ENCODE data around the gene MAFF. TPM values are rescaled to one million over a fixed set of nuclear protein-coding genes. Genes with fewer than 3 reads are reported as not detected.

Gene MAFF
- total RNA-seq, 1 experiment from 2014 or later, result 26.0 TPM

DNA sequence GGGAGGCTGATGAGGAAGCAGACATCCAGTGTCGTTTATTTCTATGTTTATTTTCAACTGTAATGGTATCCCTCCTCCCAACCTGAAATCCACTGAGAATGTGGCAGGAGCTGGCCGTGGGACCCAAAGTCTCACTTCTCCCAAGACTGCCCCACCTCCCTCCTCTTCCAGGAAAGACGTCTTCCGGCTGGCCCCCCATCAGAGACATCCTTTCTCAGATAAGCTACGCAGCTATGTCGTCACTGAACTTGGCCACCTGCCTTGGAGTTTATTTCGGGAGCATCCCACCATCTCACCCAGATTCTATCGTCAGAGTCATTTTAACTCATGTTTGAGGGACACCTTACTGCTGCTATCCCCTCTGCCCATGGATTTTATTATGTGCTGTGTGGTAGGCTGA, 57.1 kb downstream of the MAFF start:
- intact Hi-C loops (cut with micrococcal nuclease), result no loop called here
- no peak overlapping the region for H3K27ac ChIP-seq (ENCODE audit: low read depth, low read length)
- RAD21 ChIA-PET (ENCODE audit: low non-redundant PET in 1 of 2, low total read pairs in 2 of 2, uncharacterized antibody in 2 of 2, unreplicated experiment in 2 of 2), result no interaction called here
- CTCF ChIA-PET, result no interaction called here
- H3K4me2 ChIP-seq (ENCODE audit: low read length), result no peak overlapping the region
- no peaks in the 10 kb centered on the region for H3K9me2 ChIP-seq (ENCODE audit: insufficient read depth)
- POLR2A ChIA-PET, result no interaction called here
- DNase-seq (ENCODE audit: low read depth, low spot score) (no peak), ATAC-seq (no peak)
- H3K79me2 ChIP-seq (ENCODE audit: insufficient read depth, low read length), result peaks cover 71% of the 10 kb centered on the region
- no peaks in the 10 kb centered on the region for H3K36me3 ChIP-seq (ENCODE audit: control insufficient read depth in 1 of 2, insufficient read depth in 2 of 2, low read length in 2 of 2)
- H3K9ac ChIP-seq (ENCODE audit: low read length), result no peak overlapping the region
- peaks cover 5 to 6% of the 10 kb centered on the region in 2 experiments; a peak in 2 of 4 replicates for H3K4me1 ChIP-seq (ENCODE audit: control insufficient read depth in 1 of 2, insufficient read depth in 2 of 2, low read length in 2 of 2)
- BruUV-seq (replicated peaks), result no TSS peak
- no peak overlapping the region for H3K4me3 ChIP-seq (replicated peaks in 1 of 2; ENCODE audit: low read depth in 1 of 2, low read length in 2 of 2)
- H3K27me3 ChIP-seq (ENCODE audit: insufficient read depth, low read length), result no peaks in the 10 kb centered on the region
- peaks cover 4% of the 10 kb centered on the region; the same call in 1 of the 2 replicates for H4K20me1 ChIP-seq (ENCODE audit: insufficient read depth)
- TF ChIP-seq CBX3 (IDR thresholded peaks at IDR 0.05; ENCODE audit: low read depth) (no peak), RAD21 (IDR thresholded peaks at IDR 0.05; ENCODE audit: low read depth) (no peak), ELF1 (IDR thresholded peaks at IDR 0.05; ENCODE audit: borderline replicate concordance, low read depth) (no peak), SIN3A (IDR thresholded peaks at IDR 0.05; ENCODE audit: low read depth) (no peak), SP1 (IDR thresholded peaks at IDR 0.05; ENCODE audit: low read depth) (no peak), ZFX (IDR thresholded peaks at IDR 0.05) (no peak), JUND (IDR thresholded peaks at IDR 0.05) (no peak), SRF (IDR thresholded peaks at IDR 0.05; ENCODE audit: low read depth) (no peak), TCF7L2 (IDR thresholded peaks at IDR 0.05; ENCODE audit: borderline replicate concordance, extremely low read depth, insufficient read depth, insufficient read length) (no peak), EZH2 (IDR thresholded peaks at IDR 0.05) (no peak), FOSL1 (IDR thresholded peaks at IDR 0.05; ENCODE audit: low read depth) (no peak)
- TF ChIP-seq, protein P1, sequence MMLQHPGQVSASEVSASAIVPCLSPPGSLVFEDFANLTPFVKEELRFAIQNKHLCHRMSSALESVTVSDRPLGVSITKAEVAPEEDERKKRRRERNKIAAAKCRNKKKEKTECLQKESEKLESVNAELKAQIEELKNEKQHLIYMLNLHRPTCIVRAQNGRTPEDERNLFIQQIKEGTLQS (IDR thresholded peaks at IDR 0.05), result no peak
- H3K9me3 ChIP-seq (ENCODE audit: control insufficient read depth in 1 of 2, insufficient read depth in 1 of 2, low read depth in 1 of 2, low read length in 2 of 2), result no peaks in the 10 kb centered on the region
- no peak overlapping the region for H2AFZ ChIP-seq (ENCODE audit: low read depth, low read length, poor library complexity, severe bottlenecking)

DNA sequence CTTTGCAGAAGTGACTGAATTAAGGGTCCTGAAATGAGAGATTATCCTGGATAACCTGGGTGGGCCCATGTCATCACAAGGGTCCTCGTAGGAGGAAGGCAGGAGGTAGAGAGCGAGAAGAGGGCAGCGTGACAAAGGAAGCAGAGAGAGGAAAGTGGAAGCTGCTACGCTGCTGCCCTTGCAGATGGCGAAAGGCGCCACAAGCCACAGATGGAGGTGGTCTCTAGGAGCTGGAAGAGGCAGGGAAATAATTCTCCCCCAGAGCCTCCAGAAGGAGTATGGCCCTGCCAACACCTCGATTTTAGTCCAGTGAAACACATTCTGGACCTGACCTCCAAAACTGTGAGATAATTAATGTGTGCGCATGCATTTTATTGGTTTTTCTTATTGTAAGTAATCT, 57.6 kb downstream of the MAFF start:
- Histone ChIP-seq H3K27ac (ENCODE audit: low read depth, low read length) (no peak overlapping the region), H3K27me3 (ENCODE audit: insufficient read depth, low read length) (no peaks in the 10 kb centered on the region), H2AFZ (ENCODE audit: low read depth, low read length, poor library complexity, severe bottlenecking) (no peak overlapping the region), H3K4me1 (ENCODE audit: control insufficient read depth in 1 of 2, insufficient read depth in 2 of 2, low read length in 2 of 2) (peaks cover 5 to 6% of the 10 kb centered on the region in 2 experiments; a peak in 2 of 4 replicates), H3K4me2 (ENCODE audit: low read length) (no peak overlapping the region), H3K9ac (ENCODE audit: low read length) (no peak overlapping the region), H3K9me2 (ENCODE audit: insufficient read depth) (no peaks in the 10 kb centered on the region), H3K79me2 (ENCODE audit: insufficient read depth, low read length) (peaks cover 72% of the 10 kb centered on the region), H3K9me3 (ENCODE audit: control insufficient read depth in 1 of 2, insufficient read depth in 1 of 2, low read depth in 1 of 2, low read length in 2 of 2) (no peaks in the 10 kb centered on the region), H3K36me3 (ENCODE audit: control insufficient read depth in 1 of 2, insufficient read depth in 2 of 2, low read length in 2 of 2) (no peaks in the 10 kb centered on the region), H3K4me3 (replicated peaks in 1 of 2; ENCODE audit: low read depth in 1 of 2, low read length in 2 of 2) (no peak overlapping the region), H4K20me1 (ENCODE audit: insufficient read depth) (peaks cover 4% of the 10 kb centered on the region; the same call in 1 of the 2 replicates)
- no peak for ATAC-seq
- DNase-seq (ENCODE audit: low read depth, low spot score), result no peak
- no TSS peak for BruUV-seq (replicated peaks)
- intact Hi-C loops (cut with micrococcal nuclease), result no loop called here
- ChIA-PET POLR2A (no interaction called here), CTCF (no interaction called here), RAD21 (ENCODE audit: low non-redundant PET in 1 of 2, low total read pairs in 2 of 2, uncharacterized antibody in 2 of 2, unreplicated experiment in 2 of 2) (no interaction called here)
- TF ChIP-seq SP1 (IDR thresholded peaks at IDR 0.05; ENCODE audit: low read depth), result no peak
- no peak for TF ChIP-seq SIN3A (IDR thresholded peaks at IDR 0.05; ENCODE audit: low read depth)
- TF ChIP-seq, protein P2, sequence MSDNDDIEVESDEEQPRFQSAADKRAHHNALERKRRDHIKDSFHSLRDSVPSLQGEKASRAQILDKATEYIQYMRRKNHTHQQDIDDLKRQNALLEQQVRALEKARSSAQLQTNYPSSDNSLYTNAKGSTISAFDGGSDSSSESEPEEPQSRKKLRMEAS (IDR thresholded peaks at IDR 0.05), result no peak
- TF ChIP-seq YY1 (IDR thresholded peaks at IDR 0.05; ENCODE audit: extremely low read depth, insufficient replicate concordance, low read depth, low read length), result no peak
- TF ChIP-seq, protein P3, sequence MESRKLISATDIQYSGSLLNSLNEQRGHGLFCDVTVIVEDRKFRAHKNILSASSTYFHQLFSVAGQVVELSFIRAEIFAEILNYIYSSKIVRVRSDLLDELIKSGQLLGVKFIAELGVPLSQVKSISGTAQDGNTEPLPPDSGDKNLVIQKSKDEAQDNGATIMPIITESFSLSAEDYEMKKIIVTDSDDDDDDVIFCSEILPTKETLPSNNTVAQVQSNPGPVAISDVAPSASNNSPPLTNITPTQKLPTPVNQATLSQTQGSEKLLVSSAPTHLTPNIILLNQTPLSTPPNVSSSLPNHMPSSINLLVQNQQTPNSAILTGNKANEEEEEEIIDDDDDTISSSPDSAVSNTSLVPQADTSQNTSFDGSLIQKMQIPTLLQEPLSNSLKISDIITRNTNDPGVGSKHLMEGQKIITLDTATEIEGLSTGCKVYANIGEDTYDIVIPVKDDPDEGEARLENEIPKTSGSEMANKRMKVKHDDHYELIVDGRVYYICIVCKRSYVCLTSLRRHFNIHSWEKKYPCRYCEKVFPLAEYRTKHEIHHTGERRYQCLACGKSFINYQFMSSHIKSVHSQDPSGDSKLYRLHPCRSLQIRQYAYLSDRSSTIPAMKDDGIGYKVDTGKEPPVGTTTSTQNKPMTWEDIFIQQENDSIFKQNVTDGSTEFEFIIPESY (IDR thresholded peaks at IDR 0.05; ENCODE audit: extremely low read depth, insufficient replicate concordance, low read length), result no peak
